ENCODE results near the gene TSHZ2.
"Not testable (repeated sequence)": the region's sequence is repeated elsewhere in the genome, so short reads cannot be mapped to it uniquely, and the experiment has no call there.

TSHZ2 gene

GRCh38 chr20:52996130-52996529 is 24.0 kb downstream of the TSHZ2 start:
- no peak for DNase-seq (ENCODE audit: low spot score)

DNA sequence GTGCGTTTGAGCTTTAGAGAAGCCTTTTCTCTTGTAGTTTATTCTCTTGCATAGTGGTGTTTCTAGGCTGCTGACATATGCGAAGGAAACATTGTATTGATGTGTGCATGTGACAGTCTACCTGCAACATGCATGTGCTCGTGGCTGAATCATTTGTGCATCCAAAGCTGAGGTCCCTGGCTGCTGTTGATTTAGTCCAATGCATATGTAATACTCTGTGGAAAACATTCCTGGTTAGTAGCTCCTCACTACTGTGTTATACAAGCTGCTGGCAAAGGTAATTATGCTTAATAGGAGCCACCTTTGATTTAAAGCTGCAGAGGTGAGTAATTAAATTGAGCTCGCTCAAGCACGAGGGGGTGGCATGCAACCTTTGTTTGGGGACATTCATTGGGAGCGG is 24.5 kb downstream of the TSHZ2 start:
- no peak for DNase-seq (ENCODE audit: low spot score)

GRCh38 chr20:52998268-52998667 is 26.1 kb downstream of the TSHZ2 start:
- DNase-seq (ENCODE audit: low spot score), result no peak

DNA sequence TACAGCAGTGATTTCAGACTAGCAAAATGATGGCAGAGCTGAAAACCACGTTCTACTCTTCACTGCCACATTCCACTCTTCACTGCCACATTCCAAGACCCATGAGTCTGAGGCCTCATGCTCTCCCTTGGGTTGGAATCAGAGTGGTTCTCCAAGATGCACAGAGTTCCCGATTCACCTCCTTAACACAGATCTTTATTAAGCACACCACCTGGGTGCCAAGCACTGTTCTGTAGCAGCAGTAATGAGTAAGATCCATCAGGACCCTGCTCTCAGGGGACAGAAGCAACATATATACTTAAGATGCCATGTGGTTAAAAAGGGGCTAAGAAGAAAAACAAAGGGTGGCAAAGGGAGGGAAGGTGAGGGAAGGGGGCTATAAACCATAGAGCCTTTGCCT is 26.9 kb downstream of the TSHZ2 start:
- DNase-seq (ENCODE audit: low spot score), result no peak

DNA sequence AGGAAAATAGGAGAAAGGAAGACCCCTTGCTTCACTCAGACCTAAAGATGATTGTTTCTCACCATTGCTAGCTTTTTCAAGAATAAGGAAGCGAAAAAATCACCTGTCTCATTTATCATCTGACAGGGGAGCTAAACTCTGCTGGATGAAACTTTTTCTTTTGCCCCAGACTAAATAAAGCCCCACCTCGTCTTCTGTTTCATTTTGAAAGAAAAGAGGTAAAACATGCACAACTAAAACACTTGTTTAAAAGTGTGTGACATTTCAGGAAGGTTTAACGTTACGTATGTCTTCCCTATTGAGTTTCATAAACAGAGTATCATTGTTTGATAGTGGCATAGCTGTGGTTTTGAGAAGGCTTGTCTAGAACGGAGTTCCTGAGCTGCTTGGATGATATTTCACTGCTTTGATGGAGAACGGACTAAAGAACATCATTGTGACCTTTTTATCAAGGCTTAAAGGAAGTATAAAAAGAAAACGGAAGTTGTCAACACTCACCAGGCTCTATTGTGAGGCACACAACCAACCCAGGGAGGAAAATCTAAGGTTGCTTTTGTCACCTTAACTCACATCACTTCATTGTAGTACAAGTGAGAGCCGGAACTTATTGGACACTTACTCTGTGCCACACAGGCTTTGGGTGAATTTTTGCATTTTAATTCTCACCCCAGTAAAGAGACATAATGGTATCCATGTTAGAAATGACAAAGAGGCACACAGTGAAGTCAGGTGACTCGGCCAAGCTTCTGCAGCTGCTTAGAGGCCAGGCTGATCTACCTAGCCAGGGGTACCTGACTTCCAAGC is 29.5 kb downstream of the TSHZ2 start:
- no peak for DNase-seq (ENCODE audit: low spot score)

- no peak for DNase-seq (ENCODE audit: low spot score)
Observed at GRCh38 chr20:53002786-53003185, 30.6 kb downstream of the TSHZ2 start.

DNA sequence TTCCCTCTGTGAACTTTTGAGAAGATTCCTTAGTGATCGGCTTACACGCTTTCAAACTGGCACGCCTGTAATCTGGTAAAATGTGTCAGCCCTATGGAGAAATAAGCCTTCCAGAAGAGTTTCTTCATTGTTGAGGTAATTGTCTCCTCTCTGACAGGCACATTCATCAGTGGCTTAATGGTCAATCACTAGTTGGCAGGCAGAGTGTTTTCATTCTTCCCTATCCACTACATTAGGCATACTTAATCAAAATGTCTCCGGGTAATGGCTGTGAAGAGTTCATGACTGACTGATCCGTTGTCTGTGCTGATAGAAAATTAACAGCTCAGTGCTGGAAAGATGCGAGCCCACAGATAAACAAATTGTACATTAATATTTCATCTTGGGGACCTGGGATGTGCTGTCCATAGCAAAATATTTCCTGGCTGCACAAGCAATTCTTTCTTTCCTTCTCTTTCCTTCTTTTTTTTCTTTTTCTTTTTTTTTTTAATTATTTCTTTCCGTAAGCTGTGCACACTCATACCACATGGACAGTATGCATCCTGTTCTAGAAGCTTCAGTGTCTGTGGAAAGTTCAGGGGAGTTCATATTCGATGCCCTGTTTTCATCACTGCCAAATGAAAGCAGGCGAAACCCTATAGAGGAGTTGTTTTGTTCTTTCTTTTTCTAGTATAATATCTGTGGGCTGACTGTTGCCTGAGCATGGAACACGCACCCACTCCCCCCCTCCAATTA is 31.4 kb downstream of the TSHZ2 start:
- no peak for DNase-seq (ENCODE audit: low spot score)

DNA sequence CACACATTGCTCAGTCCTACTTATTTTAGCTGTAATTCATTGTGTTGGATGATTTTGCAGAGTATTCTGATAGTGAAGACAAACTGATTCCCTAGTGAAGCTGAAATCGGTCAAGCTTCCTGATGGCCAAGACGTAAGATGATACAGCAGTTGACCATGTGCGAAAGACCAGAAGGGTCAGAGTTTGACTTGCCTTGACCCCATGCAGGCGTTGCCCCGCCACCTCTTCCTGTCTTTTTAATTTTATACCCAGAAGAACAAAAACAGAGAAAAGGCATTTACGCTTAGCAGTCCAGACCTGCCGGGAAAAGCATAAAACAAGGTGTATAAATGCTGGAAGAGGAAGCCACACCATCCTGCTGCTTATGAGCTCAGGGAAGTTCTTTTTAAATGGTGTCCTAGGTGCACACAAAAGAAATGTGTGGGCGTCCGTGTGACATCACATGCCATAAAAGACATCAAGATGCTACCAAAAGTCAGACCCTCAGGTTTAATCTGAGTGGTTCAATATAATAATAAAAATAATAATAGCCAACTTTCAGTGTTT is 32.2 kb downstream of the TSHZ2 start:
- no peak for DNase-seq (ENCODE audit: low spot score)

GRCh38 chr20:53009979-53010735 is 38.0 kb downstream of the TSHZ2 start:
- DNase-seq (ENCODE audit: low spot score), result no peak

DNA sequence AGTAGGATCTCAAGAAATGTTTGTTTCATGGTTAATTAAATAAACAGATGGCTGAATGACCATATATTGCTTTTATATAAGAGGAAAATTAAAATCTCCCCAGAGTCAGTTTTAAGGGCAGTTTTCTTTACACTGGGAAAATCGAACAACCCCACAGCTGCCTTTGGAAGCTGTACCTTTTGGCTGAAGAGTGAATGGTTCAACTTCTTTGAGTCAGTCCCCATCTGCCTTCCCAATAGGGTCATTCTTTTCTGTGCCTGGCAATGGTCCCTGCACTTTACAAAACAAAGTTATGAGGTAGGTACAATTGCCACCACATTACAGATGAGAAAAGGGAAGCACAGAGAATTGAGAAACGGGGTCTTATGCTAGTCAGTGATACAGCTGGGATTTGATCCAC is 39.5 kb downstream of the TSHZ2 start:
- no peak for DNase-seq (ENCODE audit: low spot score)

DNA sequence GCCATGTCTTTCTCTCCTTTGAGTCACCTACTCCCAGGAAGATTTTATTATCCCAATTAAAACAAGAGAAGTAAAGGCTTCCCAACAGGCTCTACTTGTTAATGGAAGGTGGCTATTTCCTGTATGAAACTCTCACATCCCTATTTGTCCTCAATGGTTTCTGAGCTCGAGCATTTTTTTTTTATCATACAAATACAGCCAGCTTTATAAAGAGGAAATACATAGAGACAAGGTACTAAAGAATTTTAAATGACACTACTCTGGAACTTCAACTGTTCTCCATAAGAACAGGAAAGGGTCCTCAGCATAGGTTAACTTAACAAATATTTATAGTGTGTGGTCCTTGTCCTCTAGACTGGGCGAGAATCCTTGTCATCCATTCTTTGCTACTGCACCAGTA is 41.0 kb downstream of the TSHZ2 start:
- no peak for DNase-seq (ENCODE audit: low spot score)

DNA sequence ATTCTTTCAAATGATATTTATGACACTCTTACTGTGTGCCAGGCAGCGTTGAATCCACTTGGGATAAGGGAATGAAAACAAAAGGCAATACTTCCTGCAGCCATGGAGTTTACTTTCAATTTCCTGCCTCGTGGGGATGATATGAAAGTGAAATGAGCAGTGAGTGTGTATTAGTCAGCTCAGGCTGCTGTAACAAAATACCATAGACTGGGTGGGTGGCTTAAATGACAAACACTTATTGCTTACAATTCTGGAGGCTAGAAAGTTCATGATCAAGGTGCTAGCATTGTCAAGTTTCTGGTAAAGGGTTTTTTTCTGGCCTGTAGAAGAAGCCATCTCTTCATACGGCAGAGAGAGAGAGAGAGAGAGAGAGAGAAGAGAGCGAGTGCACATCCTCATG is 41.7 kb downstream of the TSHZ2 start:
- no peak for DNase-seq (ENCODE audit: low spot score)

GRCh38 chr20:53016071-53016470 is 43.9 kb downstream of the TSHZ2 start:
- no peak for DNase-seq (ENCODE audit: low spot score)

GRCh38 chr20:53016534-53017042 is 44.4 kb downstream of the TSHZ2 start:
- DNase-seq (ENCODE audit: low spot score), result no peak

- no peak for DNase-seq (ENCODE audit: low spot score)
Observed at GRCh38 chr20:53017206-53017605, 45.0 kb downstream of the TSHZ2 start.

DNA sequence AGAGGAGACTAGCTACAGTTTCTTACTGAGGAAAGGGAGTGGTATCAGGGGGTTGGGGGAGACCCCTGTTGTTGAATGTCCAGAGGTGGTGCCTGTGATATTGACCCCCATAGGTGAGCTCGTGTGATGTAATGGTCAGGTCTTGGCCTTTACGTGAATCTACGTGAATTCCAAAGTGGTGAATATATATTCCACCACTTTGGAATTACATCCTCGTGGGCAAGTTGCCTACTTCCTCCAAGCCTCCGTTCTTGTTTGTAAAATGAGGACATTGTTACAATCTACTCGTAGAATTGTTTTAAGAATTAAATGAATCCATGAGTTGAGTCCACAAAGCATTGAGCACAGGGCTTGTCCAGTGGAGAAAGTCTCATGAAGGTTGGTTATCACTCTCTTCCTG is 47.3 kb downstream of the TSHZ2 start:
- DNase-seq (ENCODE audit: low spot score), result no peak

DNA sequence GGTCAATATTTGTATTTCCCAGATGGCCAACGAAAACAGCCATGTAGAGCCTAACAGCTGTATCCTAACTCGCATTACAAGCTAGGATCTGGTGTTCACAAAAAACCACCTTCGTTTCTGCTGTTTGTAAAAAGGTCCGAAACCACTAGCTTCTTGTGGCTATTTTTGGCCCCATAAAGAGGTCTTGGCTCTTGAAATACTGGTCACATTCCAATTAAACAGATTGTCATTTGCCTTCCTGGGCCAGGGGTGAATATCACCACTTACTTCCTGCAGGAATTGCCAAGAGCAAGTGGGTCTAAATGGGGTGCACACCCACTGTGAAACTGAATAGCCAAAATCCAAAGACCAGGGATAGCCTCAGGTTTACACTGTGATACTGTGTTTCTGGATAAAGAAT is 48.2 kb downstream of the TSHZ2 start:
- no peak for DNase-seq (ENCODE audit: low spot score)

DNA sequence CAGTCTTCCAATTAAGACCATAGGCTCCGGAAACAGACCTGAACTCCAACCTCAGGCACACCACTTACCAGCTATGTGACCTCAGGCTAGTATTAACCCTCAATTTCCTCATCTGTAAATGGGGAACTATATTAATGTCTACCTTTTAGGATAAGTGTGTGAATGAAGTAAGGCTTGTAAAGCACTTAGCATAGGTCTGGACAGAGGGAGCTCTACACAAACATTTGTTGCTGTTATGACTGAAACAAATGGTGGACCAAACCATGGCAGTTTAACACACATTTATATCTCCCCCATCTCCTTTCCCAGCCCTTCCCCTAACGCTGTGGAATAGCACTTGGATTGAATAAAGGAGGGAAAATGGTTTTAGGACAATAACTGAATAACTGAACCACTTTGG is 48.7 kb downstream of the TSHZ2 start:
- DNase-seq (ENCODE audit: low spot score), result no peak

GRCh38 chr20:53021934-53022333 is 49.8 kb downstream of the TSHZ2 start:
- no peak for DNase-seq (ENCODE audit: low spot score)

DNA sequence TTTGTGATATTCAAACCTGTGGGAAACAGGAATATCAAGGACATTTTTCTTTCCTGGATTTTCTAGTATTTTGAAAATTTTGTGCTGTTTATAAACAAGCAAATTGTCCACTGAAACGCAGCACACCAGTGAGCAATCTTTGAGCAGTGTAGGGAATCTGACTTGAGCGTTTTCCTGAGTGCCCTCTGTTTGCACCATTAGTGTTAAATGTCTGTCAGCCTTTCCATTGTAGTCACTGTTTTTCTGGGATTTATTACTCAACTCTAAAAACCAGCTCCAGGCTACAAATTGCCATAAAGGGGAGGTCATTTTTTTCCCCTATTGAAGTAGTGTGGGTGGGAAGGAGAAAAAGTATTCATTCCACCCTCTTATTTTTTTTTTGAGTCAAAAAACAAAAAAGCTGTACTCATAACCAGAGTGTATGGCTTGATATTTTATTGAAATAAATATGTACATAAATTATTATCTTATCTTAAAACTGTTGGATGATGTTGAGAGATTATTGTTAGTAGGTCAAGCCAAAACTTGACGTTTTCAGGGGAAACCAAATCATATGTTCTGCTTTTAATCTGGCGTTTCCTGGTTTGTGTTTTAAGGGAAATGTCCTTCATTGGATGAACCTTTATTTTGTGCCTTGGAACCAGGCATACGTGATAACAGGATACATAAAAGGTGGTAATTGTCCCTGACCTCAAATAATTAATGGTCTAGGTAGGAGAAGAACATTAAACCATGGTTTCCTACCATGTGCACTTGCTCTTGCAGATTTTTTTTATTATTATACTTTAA is 51.8 kb downstream of the TSHZ2 start:
- no peak for DNase-seq (ENCODE audit: low spot score)

DNA sequence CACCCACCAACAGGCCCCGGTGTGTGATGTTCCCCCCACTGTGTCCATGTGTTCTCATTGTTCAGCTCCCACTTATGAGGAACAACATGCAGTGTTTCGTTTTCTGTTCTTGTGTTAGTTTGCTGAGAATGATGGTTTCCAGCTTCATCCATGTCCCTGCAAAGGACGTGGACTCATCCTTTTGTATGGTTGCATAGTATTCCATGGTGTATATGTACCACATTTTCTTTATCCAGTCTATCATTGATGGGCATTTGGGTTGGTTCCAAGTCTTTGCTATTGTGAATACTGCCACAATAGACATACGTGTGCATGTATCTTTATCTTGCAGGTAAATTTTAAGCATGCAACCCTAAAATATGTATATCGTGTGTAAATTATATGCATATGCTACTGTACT is 52.5 kb downstream of the TSHZ2 start:
- not testable (repeated sequence) for DNase-seq (ENCODE audit: low spot score)

- no peak for DNase-seq (ENCODE audit: low spot score)
Observed at GRCh38 chr20:53027089-53027488, 54.9 kb downstream of the TSHZ2 start.
